T-helper 1 cell treated with Interleukin-12 subunit alpha and Interleukin-12 subunit beta and Interleukin-4 antibody, amounts not matched to agents 30 μg/mL and 1 μg/mL, for 36 hours (primary cell): ENCODE results near the gene NELL1.

Experiments used
- H3K27ac Mint-ChIP-seq: one replicate; pipeline ENCODE4 v1.8.0; 2021; ENCODE audit warnings: mild to moderate bottlenecking, mixed read lengths
- H3K27me3 Mint-ChIP-seq: one replicate; pipeline ENCODE4 v1.8.0; 2021; ENCODE audit warnings: low read depth, mixed read lengths
- H3K36me3 Mint-ChIP-seq: one replicate; pipeline ENCODE4 v1.8.0; 2021; ENCODE audit warnings: low read depth, mixed read lengths
- H3K4me1 Mint-ChIP-seq: one replicate; pipeline ENCODE4 v1.8.0; 2021; ENCODE audit warnings: low read depth, mixed read lengths
- H3K4me3 Mint-ChIP-seq: one replicate; pipeline ENCODE4 v1.8.0; 2021; ENCODE audit warnings: mild to moderate bottlenecking, moderate library complexity, mixed read lengths
- H3K9me3 Mint-ChIP-seq: one replicate; pipeline ENCODE4 v1.8.0; 2021; ENCODE audit warnings: mixed read lengths

The NELL1 gene

DNA sequence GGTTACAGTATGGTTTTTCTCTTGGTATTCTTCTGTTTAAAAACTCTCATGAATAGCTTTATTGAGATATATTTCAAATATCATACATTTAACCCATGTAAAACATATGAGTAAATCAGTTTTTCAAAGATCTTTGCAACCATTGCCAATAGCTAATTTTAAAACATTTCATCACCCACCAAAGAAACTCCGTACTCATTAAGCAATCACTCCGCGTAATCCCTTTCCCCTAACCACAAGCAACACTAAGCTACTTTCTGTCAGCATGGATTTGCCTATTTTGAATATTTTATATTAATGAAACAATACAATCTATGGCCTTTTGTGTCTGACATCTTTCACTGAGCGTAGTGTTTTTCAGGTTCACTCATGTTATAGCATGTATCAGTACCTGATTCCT, 825.6 kb downstream of the NELL1 start:
- Mint-ChIP-seq H3K4me3 (no peak overlapping the region), H3K9me3 (peaks cover 2% of the 10 kb centered on the region), H3K4me1 (no peaks in the 10 kb centered on the region), H3K27me3 (no peaks in the 10 kb centered on the region), H3K27ac (no peak overlapping the region), H3K36me3 (no peaks in the 10 kb centered on the region)

GRCh38 chr11:21495879-21496278, 826.5 kb downstream of the NELL1 start:
- Mint-ChIP-seq H3K27ac (no peak overlapping the region), H3K4me3 (no peak overlapping the region), H3K4me1 (no peaks in the 10 kb centered on the region), H3K9me3 (no peaks in the 10 kb centered on the region), H3K27me3 (no peaks in the 10 kb centered on the region), H3K36me3 (no peaks in the 10 kb centered on the region)

DNA sequence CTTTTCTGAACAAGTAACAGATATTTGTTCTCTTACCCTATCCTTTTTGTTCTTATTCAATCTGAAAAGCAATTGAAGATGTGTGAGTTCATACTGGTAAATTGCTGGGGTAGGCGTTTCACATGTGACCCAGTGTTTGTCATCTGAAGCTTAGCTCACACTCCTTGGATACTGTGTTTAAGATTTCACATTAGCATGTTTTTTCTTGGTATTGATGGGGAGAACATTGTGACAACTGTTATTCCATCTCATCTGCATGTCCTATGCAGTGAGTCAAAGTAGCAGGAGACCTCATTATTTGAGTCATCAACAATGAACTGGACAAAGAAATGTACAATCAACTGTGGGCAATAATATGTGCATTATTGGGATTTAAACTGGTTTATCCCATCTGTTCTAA, 831.9 kb downstream of the NELL1 start:
- H3K27me3 Mint-ChIP-seq: no peaks in the 10 kb centered on the region

GRCh38 chr11:21505070-21505469, 835.7 kb downstream of the NELL1 start:
- Mint-ChIP-seq H3K36me3 (no peaks in the 10 kb centered on the region), H3K27me3 (no peaks in the 10 kb centered on the region), H3K4me3 (no peak overlapping the region), H3K27ac (no peak overlapping the region), H3K4me1 (no peaks in the 10 kb centered on the region), H3K9me3 (no peaks in the 10 kb centered on the region)

More for the DNA sequence above, 831.9 kb downstream of the NELL1 start:
- no peaks in the 10 kb centered on the region for H3K4me1 Mint-ChIP-seq
- no peak overlapping the region for H3K4me3 Mint-ChIP-seq
- no peak overlapping the region for H3K27ac Mint-ChIP-seq
- no peaks in the 10 kb centered on the region for H3K9me3 Mint-ChIP-seq
- H3K36me3 Mint-ChIP-seq: no peaks in the 10 kb centered on the region

DNA sequence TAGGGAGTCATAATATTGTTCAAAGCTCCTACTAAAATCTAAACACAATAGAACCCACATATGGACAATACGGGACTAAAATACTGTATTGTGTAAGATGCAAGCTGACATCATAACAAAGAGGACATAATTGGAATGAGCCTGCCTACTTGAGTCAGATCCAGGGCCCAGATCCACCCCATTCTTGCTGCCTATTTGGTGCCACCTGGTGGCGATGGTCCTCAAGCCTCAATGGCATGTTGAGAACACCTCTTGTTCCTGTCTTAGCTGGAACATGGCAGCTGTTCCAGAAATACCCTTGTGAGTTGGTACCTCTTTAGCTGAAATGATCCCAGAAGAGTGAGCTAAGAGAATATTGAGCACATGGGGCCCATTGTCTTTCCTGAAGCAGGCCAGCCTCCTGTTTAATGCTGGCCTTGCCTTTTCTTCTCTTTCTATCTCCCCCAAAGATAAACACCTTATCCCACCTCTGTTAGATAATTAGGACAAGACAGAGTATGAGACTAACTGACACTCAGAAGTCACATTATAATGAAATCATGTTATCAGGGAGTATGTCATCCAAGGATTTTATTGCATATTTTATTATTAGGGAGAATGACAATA, 842.6 kb downstream of the NELL1 start:
- Mint-ChIP-seq H3K9me3 (no peaks in the 10 kb centered on the region), H3K27me3 (no peaks in the 10 kb centered on the region), H3K27ac (no peak overlapping the region), H3K4me1 (no peaks in the 10 kb centered on the region), H3K36me3 (no peaks in the 10 kb centered on the region), H3K4me3 (no peak overlapping the region)

DNA sequence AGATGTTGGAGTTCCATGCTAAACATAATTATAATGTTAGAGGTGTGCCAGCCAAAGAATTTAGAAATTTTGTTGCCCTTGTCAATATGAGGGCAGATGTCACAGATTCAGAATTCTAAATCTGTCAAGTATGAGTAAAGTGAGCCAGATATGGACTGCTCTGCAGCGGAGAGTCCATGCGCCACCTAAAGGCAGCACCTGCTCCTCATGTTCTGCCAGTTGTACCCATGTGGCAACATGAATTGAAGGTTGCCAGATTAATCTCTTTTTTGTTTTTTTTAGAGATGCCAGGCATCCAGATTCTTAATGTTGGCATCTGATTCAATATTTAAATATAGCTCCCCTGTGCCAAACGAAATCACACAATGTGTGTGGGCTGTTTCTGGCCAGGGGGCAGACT, 844.9 kb downstream of the NELL1 start:
- H3K4me3 Mint-ChIP-seq: no peak overlapping the region
- H3K27ac Mint-ChIP-seq: no peak overlapping the region
- no peaks in the 10 kb centered on the region for H3K4me1 Mint-ChIP-seq
- H3K36me3 Mint-ChIP-seq: no peaks in the 10 kb centered on the region
- no peaks in the 10 kb centered on the region for H3K27me3 Mint-ChIP-seq
- no peaks in the 10 kb centered on the region for H3K9me3 Mint-ChIP-seq

DNA sequence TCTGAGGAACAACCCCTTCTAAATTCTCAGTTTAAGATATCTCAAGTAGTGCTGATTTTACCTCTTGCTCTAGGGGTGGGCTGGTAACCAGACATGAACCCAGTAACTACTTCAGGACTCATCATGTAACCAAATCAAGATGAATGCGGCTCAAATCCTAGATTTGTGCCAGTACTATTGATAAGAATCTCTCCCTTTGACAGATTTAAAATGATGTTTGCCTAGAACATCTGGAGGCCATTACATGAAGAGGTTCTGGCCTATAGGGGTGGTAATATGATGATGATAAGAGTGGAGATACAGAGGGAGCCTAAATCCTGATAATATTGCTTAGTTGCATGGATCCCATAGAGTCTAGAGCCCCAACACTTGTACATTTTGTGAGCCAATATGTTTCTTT, 850.9 kb downstream of the NELL1 start:
- Mint-ChIP-seq H3K4me3 (no peak overlapping the region), H3K36me3 (no peaks in the 10 kb centered on the region), H3K27ac (no peak overlapping the region), H3K9me3 (no peaks in the 10 kb centered on the region), H3K4me1 (no peaks in the 10 kb centered on the region), H3K27me3 (no peaks in the 10 kb centered on the region)

DNA sequence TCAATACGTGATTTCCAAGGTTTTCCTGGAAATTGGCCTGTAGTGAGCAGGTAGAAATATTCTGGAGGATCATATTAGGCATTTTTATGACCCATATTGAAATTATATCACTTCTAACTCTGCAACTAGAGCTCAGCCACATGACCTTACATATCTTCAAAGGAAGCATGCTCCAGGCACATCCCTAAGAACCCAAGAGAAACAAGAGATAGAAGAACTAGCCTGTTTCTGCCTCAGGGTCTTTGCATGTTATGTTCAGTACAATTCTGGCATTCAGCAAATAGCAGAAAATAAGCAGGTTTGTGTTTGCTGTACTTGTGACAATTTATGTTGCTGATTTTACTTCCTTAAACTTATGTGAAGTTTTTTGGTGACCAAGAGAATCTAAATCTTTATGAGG, 859.8 kb downstream of the NELL1 start:
- Mint-ChIP-seq H3K4me1 (no peaks in the 10 kb centered on the region), H3K27me3 (no peaks in the 10 kb centered on the region), H3K27ac (no peak overlapping the region), H3K9me3 (no peaks in the 10 kb centered on the region), H3K4me3 (no peak overlapping the region), H3K36me3 (no peaks in the 10 kb centered on the region)

DNA sequence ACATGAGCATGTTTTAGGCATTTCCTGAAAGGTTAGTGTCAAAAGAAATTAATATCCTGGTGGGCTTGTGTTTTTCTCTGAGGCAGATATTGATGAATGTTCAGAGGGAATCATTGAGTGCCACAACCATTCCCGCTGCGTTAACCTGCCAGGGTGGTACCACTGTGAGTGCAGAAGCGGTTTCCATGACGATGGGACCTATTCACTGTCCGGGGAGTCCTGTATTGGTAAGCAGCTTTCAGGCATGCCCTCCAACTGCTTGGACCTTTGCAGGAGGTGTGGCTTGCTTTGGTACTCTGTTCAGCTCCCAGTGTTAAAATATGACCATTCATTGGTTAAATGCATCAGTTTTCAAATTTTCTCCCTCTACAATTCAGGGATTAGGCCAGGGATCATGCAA, 864.9 kb downstream of the NELL1 start:
- Mint-ChIP-seq H3K9me3 (no peaks in the 10 kb centered on the region), H3K27me3 (no peaks in the 10 kb centered on the region), H3K4me1 (no peaks in the 10 kb centered on the region), H3K27ac (no peak overlapping the region), H3K36me3 (no peaks in the 10 kb centered on the region), H3K4me3 (no peak overlapping the region)

- Mint-ChIP-seq H3K9me3 (peaks cover 6% of the 10 kb centered on the region), H3K36me3 (no peaks in the 10 kb centered on the region), H3K27me3 (no peaks in the 10 kb centered on the region), H3K4me3 (no peak overlapping the region), H3K27ac (no peak overlapping the region), H3K4me1 (no peaks in the 10 kb centered on the region)
Observed at GRCh38 chr11:21537980-21538379, 868.6 kb downstream of the NELL1 start.

- Mint-ChIP-seq H3K27me3 (no peaks in the 10 kb centered on the region), H3K27ac (no peak overlapping the region), H3K4me1 (no peaks in the 10 kb centered on the region), H3K36me3 (no peaks in the 10 kb centered on the region), H3K9me3 (peaks cover 6% of the 10 kb centered on the region), H3K4me3 (no peak overlapping the region)
Observed at GRCh38 chr11:21541187-21541751, 871.9 kb downstream of the NELL1 start.

DNA sequence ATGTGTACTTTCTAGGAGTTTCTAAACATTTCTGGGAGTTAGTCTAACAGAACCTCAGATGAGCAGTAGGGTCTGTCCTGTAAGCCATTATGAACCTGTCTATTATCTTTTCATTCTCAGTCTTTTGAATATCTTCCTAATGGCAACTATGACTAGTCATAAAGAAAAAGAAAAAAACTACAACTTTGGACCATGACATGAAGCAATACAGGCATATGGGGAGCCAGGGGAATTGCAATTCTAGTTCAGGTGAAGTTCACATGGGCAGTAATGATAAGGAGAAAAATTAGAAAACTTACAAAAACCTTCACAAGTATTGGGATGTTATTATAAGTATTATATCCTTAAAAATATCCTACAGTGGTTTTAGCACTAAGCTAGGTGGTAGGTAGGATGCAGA, 874.5 kb downstream of the NELL1 start:
- peaks cover 6% of the 10 kb centered on the region for H3K9me3 Mint-ChIP-seq
- no peaks in the 10 kb centered on the region for H3K27me3 Mint-ChIP-seq
- no peak overlapping the region for H3K4me3 Mint-ChIP-seq
- H3K27ac Mint-ChIP-seq: no peak overlapping the region
- H3K36me3 Mint-ChIP-seq: no peaks in the 10 kb centered on the region
- H3K4me1 Mint-ChIP-seq: no peaks in the 10 kb centered on the region

GRCh38 chr11:21545699-21546098, 876.3 kb downstream of the NELL1 start:
- H3K4me1 Mint-ChIP-seq: no peaks in the 10 kb centered on the region
- no peaks in the 10 kb centered on the region for H3K36me3 Mint-ChIP-seq
- H3K4me3 Mint-ChIP-seq: no peak overlapping the region
- H3K9me3 Mint-ChIP-seq: no peaks in the 10 kb centered on the region
- H3K27me3 Mint-ChIP-seq: no peaks in the 10 kb centered on the region
- no peak overlapping the region for H3K27ac Mint-ChIP-seq

GRCh38 chr11:21546703-21547102, 877.3 kb downstream of the NELL1 start:
- no peaks in the 10 kb centered on the region for H3K27me3 Mint-ChIP-seq
- no peak overlapping the region for H3K27ac Mint-ChIP-seq

DNA sequence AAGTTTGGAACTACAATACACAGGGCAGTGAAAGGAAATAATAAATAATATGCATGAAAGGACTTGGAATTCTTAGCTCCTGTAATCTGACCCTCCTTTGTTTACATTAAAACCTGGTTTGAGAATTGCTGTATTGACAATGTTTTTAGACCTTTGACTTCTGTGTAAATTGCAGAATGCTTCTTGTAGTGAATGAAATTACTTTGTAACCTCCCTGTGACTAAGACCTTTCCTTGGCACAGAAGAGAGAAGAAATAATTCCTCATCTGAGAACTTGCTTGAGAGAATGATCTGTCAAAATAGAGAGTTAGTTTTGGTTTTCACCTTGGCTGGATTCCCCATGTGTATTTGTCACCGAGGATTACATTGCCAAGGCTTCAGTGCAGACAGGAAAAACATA, 883.5 kb downstream of the NELL1 start:
- no peak overlapping the region for H3K27ac Mint-ChIP-seq
- no peaks in the 10 kb centered on the region for H3K27me3 Mint-ChIP-seq
- H3K9me3 Mint-ChIP-seq: no peaks in the 10 kb centered on the region
- H3K36me3 Mint-ChIP-seq: no peaks in the 10 kb centered on the region
- H3K4me1 Mint-ChIP-seq: no peaks in the 10 kb centered on the region
- no peak overlapping the region for H3K4me3 Mint-ChIP-seq

More at GRCh38 chr11:21546703-21547102, 877.3 kb downstream of the NELL1 start:
- no peaks in the 10 kb centered on the region for H3K36me3 Mint-ChIP-seq
- no peaks in the 10 kb centered on the region for H3K9me3 Mint-ChIP-seq
- no peak overlapping the region for H3K4me3 Mint-ChIP-seq
- H3K4me1 Mint-ChIP-seq: no peaks in the 10 kb centered on the region

GRCh38 chr11:21553795-21554194, 884.4 kb downstream of the NELL1 start:
- Mint-ChIP-seq H3K4me3 (no peak overlapping the region), H3K36me3 (no peaks in the 10 kb centered on the region), H3K27ac (no peak overlapping the region), H3K9me3 (no peaks in the 10 kb centered on the region), H3K4me1 (no peaks in the 10 kb centered on the region), H3K27me3 (no peaks in the 10 kb centered on the region)
